NB4 (cell line): ENCODE data around the gene FZD1.

ENCODE experiments used
- POLR2A ChIP-seq: IDR thresholded peaks from 2 replicates; pipeline ENCODE4 v1.6.1; 2011; ENCODE audit warnings: mild to moderate bottlenecking; ENCODE audit not compliant: insufficient read length; ENCODE audit errors: extremely low read depth
- TF ChIP-seq, protein P1 (sequence below): IDR thresholded peaks from one replicate; pipeline ENCODE4 v1.5.1; 2012; ENCODE audit warnings: low read depth, low read length

DNA sequence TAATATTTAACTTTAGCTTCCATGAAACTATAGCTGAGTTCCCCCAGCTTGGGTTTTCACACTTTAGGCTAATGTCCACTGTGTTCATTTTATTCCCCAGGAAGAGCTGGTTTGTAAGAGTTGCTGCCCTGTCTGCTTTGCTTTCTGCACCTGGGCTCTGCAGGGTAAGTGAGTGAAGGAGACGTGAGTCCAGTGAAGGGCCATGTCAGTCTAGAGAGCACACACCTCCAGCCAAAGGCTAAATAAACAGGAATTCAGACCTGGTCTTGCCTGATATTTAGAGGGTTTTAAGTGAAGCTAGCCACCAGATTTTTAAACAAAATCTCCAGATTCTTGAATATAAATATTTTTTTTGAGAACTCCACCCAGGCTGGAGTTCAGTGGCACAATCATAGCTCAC lies 24.5 kb upstream of the FZD1 start:
- TF ChIP-seq, protein P1, sequence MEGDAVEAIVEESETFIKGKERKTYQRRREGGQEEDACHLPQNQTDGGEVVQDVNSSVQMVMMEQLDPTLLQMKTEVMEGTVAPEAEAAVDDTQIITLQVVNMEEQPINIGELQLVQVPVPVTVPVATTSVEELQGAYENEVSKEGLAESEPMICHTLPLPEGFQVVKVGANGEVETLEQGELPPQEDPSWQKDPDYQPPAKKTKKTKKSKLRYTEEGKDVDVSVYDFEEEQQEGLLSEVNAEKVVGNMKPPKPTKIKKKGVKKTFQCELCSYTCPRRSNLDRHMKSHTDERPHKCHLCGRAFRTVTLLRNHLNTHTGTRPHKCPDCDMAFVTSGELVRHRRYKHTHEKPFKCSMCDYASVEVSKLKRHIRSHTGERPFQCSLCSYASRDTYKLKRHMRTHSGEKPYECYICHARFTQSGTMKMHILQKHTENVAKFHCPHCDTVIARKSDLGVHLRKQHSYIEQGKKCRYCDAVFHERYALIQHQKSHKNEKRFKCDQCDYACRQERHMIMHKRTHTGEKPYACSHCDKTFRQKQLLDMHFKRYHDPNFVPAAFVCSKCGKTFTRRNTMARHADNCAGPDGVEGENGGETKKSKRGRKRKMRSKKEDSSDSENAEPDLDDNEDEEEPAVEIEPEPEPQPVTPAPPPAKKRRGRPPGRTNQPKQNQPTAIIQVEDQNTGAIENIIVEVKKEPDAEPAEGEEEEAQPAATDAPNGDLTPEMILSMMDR, result no peak
- no peak for TF ChIP-seq POLR2A
